Embryonic facial prominence (tissue), 1 donor: ENCODE results near the gene GNA14.
"Not testable (repeated sequence)": the region's sequence is repeated elsewhere in the genome, so short reads cannot be mapped to it uniquely, and the experiment has no call there.

ENCODE experiments used
- DNase-seq: peaks from one replicate; pipeline ENCODE4 v3.0.0-alpha.2; 2016; ENCODE audit errors: extremely low spot score

Gene GNA14

GRCh38 chr9:77588271-77588937, 59.7 kb downstream of the GNA14 start:
- DNase-seq, result no peak

GRCh38 chr9:77587851-77588250, 60.3 kb downstream of the GNA14 start:
- no peak for DNase-seq

- no peak for DNase-seq
Measured at GRCh38 chr9:77587042-77587441, 61.1 kb downstream of the GNA14 start.

- DNase-seq, result no peak
Measured at GRCh38 chr9:77586591-77586990, 61.5 kb downstream of the GNA14 start.

GRCh38 chr9:77585335-77585786, 62.8 kb downstream of the GNA14 start:
- no peak for DNase-seq

GRCh38 chr9:77584927-77585326, 63.2 kb downstream of the GNA14 start:
- not testable (repeated sequence) for DNase-seq

GRCh38 chr9:77582961-77583576, 65.1 kb downstream of the GNA14 start:
- no peak for DNase-seq

GRCh38 chr9:77582525-77582924, 65.6 kb downstream of the GNA14 start:
- DNase-seq, result no peak

- no peak for DNase-seq
Measured at GRCh38 chr9:77575785-77576184, 72.3 kb downstream of the GNA14 start.

- DNase-seq, result no peak
Measured at GRCh38 chr9:77569335-77569734, 78.8 kb downstream of the GNA14 start.

GRCh38 chr9:77563174-77563573, 84.9 kb downstream of the GNA14 start:
- no peak for DNase-seq

GRCh38 chr9:77562019-77562748, 85.9 kb downstream of the GNA14 start:
- no peak for DNase-seq

GRCh38 chr9:77561331-77562018, 86.6 kb downstream of the GNA14 start:
- DNase-seq, result no peak

- no peak for DNase-seq
Measured at GRCh38 chr9:77556396-77556795, 91.7 kb downstream of the GNA14 start.

GRCh38 chr9:77554586-77555105, 93.5 kb downstream of the GNA14 start:
- DNase-seq, result no peak

GRCh38 chr9:77547106-77547730, 100.9 kb downstream of the GNA14 start:
- no peak for DNase-seq

- DNase-seq, result no peak
Measured at GRCh38 chr9:77546376-77546950, 101.7 kb downstream of the GNA14 start.

GRCh38 chr9:77544546-77544945, 103.6 kb downstream of the GNA14 start:
- DNase-seq, result no peak

- no peak for DNase-seq
Measured at GRCh38 chr9:77543131-77543822, 104.8 kb downstream of the GNA14 start.

GRCh38 chr9:77541600-77541999, 106.5 kb downstream of the GNA14 start:
- DNase-seq, result no peak

GRCh38 chr9:77541055-77541454, 107.1 kb downstream of the GNA14 start:
- DNase-seq, result no peak
